ENCODE measurements around the gene COPG2. TPM values are rescaled to one million over a fixed set of nuclear protein-coding genes. Genes with fewer than 3 reads are reported as not detected.
A peak's percentile ranks its signal among the peaks of the same experiment; 100 is the strongest.

The COPG2 gene
- total and polyA plus RNA-seq, 2 experiments from 2014 or later = 4.9 to 66.3 TPM

DNA sequence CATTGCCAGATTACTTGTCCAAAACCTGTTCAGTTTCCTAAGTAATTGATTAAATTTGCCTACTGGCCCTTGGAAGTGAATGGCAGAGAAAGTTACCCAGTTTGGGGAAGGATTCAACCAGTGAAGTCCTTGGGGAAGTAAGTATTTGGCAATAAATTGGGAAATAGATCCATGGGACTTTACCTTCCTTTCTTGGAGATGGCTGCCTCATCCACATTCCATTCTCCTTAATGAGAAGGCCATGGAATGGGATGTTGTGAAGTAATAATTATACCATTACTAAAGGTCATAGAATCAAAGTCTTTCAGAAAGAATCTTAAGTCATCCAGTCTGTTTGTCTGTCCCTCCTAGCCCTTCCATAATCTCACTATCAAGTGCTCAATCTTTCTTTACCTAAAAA, 4.5 kb upstream of the COPG2 start:
- Histone ChIP-seq H3K79me2 (replicated peaks; ENCODE audit: insufficient read depth) (no peaks in the 10 kb centered on the region), H3K27me3 (ENCODE audit: insufficient read depth) (peaks cover 8% of the 10 kb centered on the region), H3F3A (replicated peaks; ENCODE audit: low read depth) (no peaks in the 10 kb centered on the region), H3K27ac (ENCODE audit: low read depth) (no peak overlapping the region), H3K9me2 (ENCODE audit: insufficient read depth) (no peaks in the 10 kb centered on the region), H3K4me1 (ENCODE audit: insufficient read depth) (peaks cover 4% of the 10 kb centered on the region; the same call in 1 of the 2 replicates), H3K4me3 (no peak overlapping the region), H3K4me2 (no peak overlapping the region), H4K20me1 (replicated peaks; ENCODE audit: insufficient read depth) (no peaks in the 10 kb centered on the region), H3K36me3 (ENCODE audit: insufficient read depth) (no peaks in the 10 kb centered on the region), H2AFZ (peak overlapping the region; percentile 56; the same call in 1 of the 2 replicates)
- TF ChIP-seq, protein P1, sequence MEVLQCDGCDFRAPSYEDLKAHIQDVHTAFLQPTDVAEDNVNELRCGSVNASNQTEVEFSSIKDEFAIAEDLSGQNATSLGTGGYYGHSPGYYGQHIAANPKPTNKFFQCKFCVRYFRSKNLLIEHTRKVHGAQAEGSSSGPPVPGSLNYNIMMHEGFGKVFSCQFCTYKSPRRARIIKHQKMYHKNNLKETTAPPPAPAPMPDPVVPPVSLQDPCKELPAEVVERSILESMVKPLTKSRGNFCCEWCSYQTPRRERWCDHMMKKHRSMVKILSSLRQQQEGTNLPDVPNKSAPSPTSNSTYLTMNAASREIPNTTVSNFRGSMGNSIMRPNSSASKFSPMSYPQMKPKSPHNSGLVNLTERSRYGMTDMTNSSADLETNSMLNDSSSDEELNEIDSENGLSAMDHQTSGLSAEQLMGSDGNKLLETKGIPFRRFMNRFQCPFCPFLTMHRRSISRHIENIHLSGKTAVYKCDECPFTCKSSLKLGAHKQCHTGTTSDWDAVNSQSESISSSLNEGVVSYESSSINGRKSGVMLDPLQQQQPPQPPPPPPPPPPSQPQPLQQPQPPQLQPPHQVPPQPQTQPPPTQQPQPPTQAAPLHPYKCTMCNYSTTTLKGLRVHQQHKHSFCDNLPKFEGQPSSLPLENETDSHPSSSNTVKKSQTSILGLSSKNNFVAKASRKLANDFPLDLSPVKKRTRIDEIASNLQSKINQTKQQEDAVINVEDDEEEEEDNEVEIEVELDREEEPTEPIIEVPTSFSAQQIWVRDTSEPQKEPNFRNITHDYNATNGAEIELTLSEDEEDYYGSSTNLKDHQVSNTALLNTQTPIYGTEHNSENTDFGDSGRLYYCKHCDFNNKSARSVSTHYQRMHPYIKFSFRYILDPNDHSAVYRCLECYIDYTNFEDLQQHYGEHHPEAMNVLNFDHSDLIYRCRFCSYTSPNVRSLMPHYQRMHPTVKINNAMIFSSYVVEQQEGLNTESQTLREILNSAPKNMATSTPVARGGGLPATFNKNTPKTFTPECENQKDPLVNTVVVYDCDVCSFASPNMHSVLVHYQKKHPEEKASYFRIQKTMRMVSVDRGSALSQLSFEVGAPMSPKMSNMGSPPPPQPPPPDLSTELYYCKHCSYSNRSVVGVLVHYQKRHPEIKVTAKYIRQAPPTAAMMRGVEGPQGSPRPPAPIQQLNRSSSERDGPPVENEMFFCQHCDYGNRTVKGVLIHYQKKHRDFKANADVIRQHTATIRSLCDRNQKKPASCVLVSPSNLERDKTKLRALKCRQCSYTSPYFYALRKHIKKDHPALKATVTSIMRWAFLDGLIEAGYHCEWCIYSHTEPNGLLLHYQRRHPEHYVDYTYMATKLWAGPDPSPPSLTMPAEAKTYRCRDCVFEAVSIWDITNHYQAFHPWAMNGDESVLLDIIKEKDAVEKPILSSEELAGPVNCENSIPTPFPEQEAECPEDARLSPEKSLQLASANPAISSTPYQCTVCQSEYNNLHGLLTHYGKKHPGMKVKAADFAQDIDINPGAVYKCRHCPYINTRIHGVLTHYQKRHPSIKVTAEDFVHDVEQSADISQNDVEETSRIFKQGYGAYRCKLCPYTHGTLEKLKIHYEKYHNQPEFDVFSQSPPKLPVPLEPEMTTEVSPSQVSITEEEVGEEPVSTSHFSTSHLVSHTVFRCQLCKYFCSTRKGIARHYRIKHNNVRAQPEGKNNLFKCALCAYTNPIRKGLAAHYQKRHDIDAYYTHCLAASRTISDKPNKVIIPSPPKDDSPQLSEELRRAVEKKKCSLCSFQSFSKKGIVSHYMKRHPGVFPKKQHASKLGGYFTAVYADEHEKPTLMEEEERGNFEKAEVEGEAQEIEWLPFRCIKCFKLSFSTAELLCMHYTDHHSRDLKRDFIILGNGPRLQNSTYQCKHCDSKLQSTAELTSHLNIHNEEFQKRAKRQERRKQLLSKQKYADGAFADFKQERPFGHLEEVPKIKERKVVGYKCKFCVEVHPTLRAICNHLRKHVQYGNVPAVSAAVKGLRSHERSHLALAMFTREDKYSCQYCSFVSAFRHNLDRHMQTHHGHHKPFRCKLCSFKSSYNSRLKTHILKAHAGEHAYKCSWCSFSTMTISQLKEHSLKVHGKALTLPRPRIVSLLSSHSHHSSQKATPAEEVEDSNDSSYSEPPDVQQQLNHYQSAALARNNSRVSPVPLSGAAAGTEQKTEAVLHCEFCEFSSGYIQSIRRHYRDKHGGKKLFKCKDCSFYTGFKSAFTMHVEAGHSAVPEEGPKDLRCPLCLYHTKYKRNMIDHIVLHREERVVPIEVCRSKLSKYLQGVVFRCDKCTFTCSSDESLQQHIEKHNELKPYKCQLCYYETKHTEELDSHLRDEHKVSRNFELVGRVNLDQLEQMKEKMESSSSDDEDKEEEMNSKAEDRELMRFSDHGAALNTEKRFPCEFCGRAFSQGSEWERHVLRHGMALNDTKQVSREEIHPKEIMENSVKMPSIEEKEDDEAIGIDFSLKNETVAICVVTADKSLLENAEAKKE (CRISPR knock-in tag; IDR thresholded peaks at IDR 0.05) = no peak
- no peak for TF ChIP-seq JUNB (IDR thresholded peaks at IDR 0.05; ENCODE audit: unreplicated experiment)
- no peak for TF ChIP-seq EZH2 (IDR thresholded peaks at IDR 0.05; ENCODE audit: low read depth, unreplicated experiment)
- TF ChIP-seq ZNF114 (CRISPR knock-in tag; IDR thresholded peaks at IDR 0.05) = no peak
- TF ChIP-seq CREB1 (CRISPR knock-in tag; IDR thresholded peaks at IDR 0.05; ENCODE audit: low read depth) = no peak
- TF ChIP-seq EZH2phosphoT487 (IDR thresholded peaks at IDR 0.05; ENCODE audit: unreplicated experiment) = no peak
- no peak for TF ChIP-seq STAT1 (IDR thresholded peaks at IDR 0.05; ENCODE audit: unreplicated experiment)
- TF ChIP-seq, protein P2, sequence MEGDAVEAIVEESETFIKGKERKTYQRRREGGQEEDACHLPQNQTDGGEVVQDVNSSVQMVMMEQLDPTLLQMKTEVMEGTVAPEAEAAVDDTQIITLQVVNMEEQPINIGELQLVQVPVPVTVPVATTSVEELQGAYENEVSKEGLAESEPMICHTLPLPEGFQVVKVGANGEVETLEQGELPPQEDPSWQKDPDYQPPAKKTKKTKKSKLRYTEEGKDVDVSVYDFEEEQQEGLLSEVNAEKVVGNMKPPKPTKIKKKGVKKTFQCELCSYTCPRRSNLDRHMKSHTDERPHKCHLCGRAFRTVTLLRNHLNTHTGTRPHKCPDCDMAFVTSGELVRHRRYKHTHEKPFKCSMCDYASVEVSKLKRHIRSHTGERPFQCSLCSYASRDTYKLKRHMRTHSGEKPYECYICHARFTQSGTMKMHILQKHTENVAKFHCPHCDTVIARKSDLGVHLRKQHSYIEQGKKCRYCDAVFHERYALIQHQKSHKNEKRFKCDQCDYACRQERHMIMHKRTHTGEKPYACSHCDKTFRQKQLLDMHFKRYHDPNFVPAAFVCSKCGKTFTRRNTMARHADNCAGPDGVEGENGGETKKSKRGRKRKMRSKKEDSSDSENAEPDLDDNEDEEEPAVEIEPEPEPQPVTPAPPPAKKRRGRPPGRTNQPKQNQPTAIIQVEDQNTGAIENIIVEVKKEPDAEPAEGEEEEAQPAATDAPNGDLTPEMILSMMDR (conservative IDR thresholded peaks at IDR 0.05; ENCODE audit: low read depth in 2 of 2) = no peak
- TF ChIP-seq, protein P3, sequence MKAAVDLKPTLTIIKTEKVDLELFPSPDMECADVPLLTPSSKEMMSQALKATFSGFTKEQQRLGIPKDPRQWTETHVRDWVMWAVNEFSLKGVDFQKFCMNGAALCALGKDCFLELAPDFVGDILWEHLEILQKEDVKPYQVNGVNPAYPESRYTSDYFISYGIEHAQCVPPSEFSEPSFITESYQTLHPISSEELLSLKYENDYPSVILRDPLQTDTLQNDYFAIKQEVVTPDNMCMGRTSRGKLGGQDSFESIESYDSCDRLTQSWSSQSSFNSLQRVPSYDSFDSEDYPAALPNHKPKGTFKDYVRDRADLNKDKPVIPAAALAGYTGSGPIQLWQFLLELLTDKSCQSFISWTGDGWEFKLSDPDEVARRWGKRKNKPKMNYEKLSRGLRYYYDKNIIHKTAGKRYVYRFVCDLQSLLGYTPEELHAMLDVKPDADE (IDR thresholded peaks at IDR 0.05) = no peak
- no peak for TF ChIP-seq NANOG (IDR thresholded peaks at IDR 0.05; ENCODE audit: borderline replicate concordance)
- no peak for TF ChIP-seq POLR2AphosphoS5 (IDR thresholded peaks at IDR 0.05; ENCODE audit: low read depth)
- TF ChIP-seq, protein P4, sequence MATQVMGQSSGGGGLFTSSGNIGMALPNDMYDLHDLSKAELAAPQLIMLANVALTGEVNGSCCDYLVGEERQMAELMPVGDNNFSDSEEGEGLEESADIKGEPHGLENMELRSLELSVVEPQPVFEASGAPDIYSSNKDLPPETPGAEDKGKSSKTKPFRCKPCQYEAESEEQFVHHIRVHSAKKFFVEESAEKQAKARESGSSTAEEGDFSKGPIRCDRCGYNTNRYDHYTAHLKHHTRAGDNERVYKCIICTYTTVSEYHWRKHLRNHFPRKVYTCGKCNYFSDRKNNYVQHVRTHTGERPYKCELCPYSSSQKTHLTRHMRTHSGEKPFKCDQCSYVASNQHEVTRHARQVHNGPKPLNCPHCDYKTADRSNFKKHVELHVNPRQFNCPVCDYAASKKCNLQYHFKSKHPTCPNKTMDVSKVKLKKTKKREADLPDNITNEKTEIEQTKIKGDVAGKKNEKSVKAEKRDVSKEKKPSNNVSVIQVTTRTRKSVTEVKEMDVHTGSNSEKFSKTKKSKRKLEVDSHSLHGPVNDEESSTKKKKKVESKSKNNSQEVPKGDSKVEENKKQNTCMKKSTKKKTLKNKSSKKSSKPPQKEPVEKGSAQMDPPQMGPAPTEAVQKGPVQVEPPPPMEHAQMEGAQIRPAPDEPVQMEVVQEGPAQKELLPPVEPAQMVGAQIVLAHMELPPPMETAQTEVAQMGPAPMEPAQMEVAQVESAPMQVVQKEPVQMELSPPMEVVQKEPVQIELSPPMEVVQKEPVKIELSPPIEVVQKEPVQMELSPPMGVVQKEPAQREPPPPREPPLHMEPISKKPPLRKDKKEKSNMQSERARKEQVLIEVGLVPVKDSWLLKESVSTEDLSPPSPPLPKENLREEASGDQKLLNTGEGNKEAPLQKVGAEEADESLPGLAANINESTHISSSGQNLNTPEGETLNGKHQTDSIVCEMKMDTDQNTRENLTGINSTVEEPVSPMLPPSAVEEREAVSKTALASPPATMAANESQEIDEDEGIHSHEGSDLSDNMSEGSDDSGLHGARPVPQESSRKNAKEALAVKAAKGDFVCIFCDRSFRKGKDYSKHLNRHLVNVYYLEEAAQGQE (IDR thresholded peaks at IDR 0.05; ENCODE audit: unreplicated experiment) = no peak
- no peak for TF ChIP-seq ZNF331 (CRISPR knock-in tag; IDR thresholded peaks at IDR 0.05; ENCODE audit: low read depth)
- no peaks in the 10 kb centered on the region for H3K36me3 Mint-ChIP-seq (ENCODE audit: low read depth)
- H3K4me1 Mint-ChIP-seq = peaks cover 18% of the 10 kb centered on the region
- ATAC-seq (no peak), DNase-seq (ENCODE audit: low spot score) (no peak)
- H3K27me3 Mint-ChIP-seq (ENCODE audit: insufficient read depth, low read depth, poor library complexity) = peaks cover 2% of the 10 kb centered on the region
- H3K9me3 Mint-ChIP-seq = no peaks in the 10 kb centered on the region
- H3K27ac Mint-ChIP-seq = no peak overlapping the region
- no peak overlapping the region for H3K4me3 Mint-ChIP-seq
